CD4-positive, alpha-beta T cell treated with Interleukin-6 for 4 hours (primary cell): Measurements from ENCODE around the gene AK4.

ENCODE experiments used
- DNase-seq: peaks from one replicate; pipeline ENCODE4 v3.0.0-alpha.2; 2020; ENCODE audit warnings: mixed read lengths

Gene AK4

DNA sequence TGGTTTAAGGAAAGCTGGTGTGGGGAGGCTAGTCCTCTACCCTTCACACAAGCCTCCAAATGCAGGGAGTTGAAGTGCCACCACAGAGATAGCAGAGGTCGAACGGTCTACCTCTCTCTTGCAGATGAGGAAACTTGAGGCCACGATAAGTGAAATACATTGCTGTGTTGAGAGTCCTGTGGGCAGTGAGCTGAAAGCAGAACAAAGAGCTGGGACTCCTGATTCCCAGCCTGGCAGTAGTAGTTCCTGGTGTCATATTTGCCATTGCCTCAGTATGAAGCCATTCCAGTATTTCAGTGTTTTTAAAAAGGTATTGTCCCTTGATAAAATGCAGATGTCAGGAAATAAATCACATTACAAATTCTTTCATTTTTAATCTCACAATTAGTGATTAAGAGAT is 28.6 kb downstream of the AK4 start:
- DNase-seq: no peak

GRCh38 chr1:65177457-65177856 is 29.5 kb downstream of the AK4 start:
- DNase-seq: no peak

GRCh38 chr1:65178235-65178634 is 30.2 kb downstream of the AK4 start:
- DNase-seq: no peak

GRCh38 chr1:65179148-65179547 is 31.1 kb downstream of the AK4 start:
- DNase-seq: no peak

DNA sequence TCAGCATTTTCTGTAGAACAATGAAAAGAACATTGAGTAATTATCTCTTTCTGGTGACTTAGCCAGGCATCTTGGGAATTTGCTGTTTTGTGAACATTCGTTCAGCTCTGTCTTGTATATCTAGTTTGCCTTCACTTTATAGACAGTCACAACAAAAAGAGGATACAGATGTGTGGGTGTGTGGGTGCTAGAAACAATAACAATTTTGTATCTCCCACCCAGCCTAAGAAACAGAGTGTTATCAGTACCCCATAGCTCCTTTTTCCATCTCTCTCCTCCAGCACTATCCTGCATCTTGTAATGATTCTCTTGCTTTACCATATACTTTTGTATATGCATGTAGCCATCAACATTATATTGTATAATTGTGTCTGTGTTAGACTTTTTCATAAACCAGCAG is 33.0 kb downstream of the AK4 start:
- no peak for DNase-seq

- no peak for DNase-seq
Observed at GRCh38 chr1:65182658-65183268, 34.8 kb downstream of the AK4 start.

- no peak for DNase-seq
Observed at GRCh38 chr1:65189576-65190115, 41.6 kb downstream of the AK4 start.

GRCh38 chr1:65190229-65190628 is 42.2 kb downstream of the AK4 start:
- DNase-seq: no peak

GRCh38 chr1:65193129-65193695 is 45.2 kb downstream of the AK4 start:
- DNase-seq: no peak

GRCh38 chr1:65195495-65196417 is 47.8 kb downstream of the AK4 start:
- no peak for DNase-seq

- DNase-seq: no peak
Observed at GRCh38 chr1:65196926-65197325, 48.9 kb downstream of the AK4 start.

DNA sequence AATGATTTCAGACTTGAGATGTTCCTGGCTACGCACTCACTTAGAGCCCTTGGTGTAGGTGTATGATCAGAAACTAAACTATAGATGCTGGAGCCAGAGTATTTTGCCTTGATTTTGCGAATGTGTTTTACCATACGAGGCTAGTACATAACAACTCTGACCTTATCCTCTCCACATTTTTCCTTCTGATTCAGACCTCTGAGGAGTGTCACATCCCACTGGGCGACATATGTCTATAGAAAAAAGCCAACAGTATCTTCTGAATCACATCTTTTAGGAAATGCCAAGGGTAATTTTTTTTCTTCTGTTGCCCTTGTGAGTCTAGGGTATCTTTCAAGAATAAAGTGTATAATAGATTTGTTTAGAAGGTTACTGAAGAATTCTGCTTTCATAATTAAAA is 49.6 kb downstream of the AK4 start:
- DNase-seq: no peak

- DNase-seq: no peak
Observed at GRCh38 chr1:65198096-65198495, 50.1 kb downstream of the AK4 start.

DNA sequence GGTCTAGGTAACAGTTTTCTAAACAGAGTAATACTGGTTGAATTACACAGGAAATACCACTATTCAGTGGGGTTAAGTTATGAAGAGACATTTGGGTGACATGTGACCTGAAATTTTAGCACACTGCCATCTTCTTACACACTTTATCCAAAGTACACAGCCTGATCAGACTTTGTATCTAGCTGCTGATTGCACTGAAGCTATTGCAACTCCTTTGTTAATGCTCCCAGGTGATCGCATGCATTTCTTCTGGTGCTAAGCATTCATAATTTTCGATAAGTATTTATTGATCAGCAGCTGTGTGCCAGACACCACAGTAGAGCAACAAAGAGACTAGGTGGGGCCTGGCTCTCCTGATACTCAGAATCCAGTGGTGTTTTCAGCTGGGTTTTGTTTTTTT is 52.4 kb downstream of the AK4 start:
- DNase-seq: no peak

DNA sequence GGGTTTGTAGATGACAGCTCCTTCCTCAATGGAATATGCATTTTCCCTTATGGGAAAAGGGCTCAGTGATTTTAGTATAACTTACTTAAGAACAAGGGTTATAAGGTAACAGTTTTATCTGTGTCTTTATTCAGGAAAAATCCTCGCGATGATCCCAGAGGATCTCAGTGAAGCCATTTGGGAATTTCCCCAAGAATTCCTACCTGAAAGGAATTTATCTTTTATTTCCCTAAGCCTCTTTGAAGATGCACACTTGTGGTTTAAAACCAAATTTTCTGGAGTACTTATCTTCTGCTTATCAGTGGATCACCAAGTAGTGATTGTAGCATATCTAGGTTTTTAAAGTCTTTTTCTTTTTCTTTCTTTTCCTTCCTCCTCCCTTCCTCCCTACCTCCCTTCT is 58.8 kb downstream of the AK4 start:
- no peak for DNase-seq

GRCh38 chr1:65207317-65207716 is 59.3 kb downstream of the AK4 start:
- no peak for DNase-seq

- no peak for DNase-seq
Observed at GRCh38 chr1:65208563-65208973, 60.6 kb downstream of the AK4 start.

GRCh38 chr1:65209005-65209885 is 61.2 kb downstream of the AK4 start:
- peak; percentile 12 for DNase-seq

GRCh38 chr1:65210325-65210724 is 62.3 kb downstream of the AK4 start:
- DNase-seq: no peak

DNA sequence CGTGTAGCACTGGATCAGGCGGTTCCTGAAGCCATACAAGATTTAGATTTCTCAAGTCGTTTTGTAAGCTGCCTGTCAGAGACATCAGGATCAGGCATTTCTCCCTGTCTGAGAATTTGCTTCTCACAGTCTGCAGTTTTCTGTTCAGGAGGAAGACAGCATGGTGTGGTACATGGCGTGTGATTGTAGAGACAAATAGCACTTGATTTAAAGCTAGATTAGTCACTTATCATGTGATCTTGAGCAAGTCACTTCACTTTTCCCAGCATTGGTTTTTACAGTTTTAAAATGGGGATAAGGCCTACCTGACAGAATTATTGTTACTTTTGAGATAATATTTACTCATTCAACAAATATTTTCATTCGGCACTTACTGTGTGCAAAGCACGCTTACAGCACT is 63.3 kb downstream of the AK4 start:
- no peak for DNase-seq

GRCh38 chr1:65213271-65214023 is 65.4 kb downstream of the AK4 start:
- DNase-seq: no peak
